ENCODE data around the gene LGR4.

Gene LGR4

GRCh38 chr11:27402450-27402849 is 70.1 kb downstream of the LGR4 start:
- no peaks in the 10 kb centered on the region for H3K9me3 ChIP-seq (ENCODE audit: control insufficient read depth, insufficient read depth, low read length)
- 0 out of 2 replicates have a peak, but pooled peaks cover 3% of the 10 kb centered on the region for H3K4me1 ChIP-seq (ENCODE audit: insufficient read depth, low read length)
- H3K36me3 ChIP-seq (ENCODE audit: insufficient read depth, low read length) = 0 out of 2 replicates have a peak, but pooled peaks cover 2% of the 10 kb centered on the region
- H3K9ac ChIP-seq (ENCODE audit: low read depth, low read length) = no peak overlapping the region

GRCh38 chr11:27401833-27402316 is 70.7 kb downstream of the LGR4 start:
- Histone ChIP-seq H3K36me3 (ENCODE audit: insufficient read depth, low read length) (no peaks in the 10 kb centered on the region), H3K9me3 (ENCODE audit: control insufficient read depth, insufficient read depth, low read length) (no peaks in the 10 kb centered on the region), H3K4me1 (ENCODE audit: insufficient read depth, low read length) (0 out of 2 replicates have a peak, but pooled peaks cover 5% of the 10 kb centered on the region), H3K9ac (ENCODE audit: low read depth, low read length) (no peak overlapping the region)

- H3K36me3 ChIP-seq (ENCODE audit: insufficient read depth, low read length) = no peaks in the 10 kb centered on the region
- no peaks in the 10 kb centered on the region for H3K9me3 ChIP-seq (ENCODE audit: control insufficient read depth, insufficient read depth, low read length)
- H3K4me1 ChIP-seq (ENCODE audit: insufficient read depth, low read length) = peaks cover 5% of the 10 kb centered on the region; the same call in 1 of the 2 replicates
- H3K9ac ChIP-seq (ENCODE audit: low read depth, low read length) = no peak overlapping the region
These were observed 71.2 kb downstream of the LGR4 start for GRCh38 chr11:27401280-27401832.

GRCh38 chr11:27398400-27398770 is 74.2 kb downstream of the LGR4 start:
- no peak overlapping the region for H3K9ac ChIP-seq (ENCODE audit: low read depth, low read length)
- H3K9me3 ChIP-seq (ENCODE audit: control insufficient read depth, insufficient read depth, low read length) = no peaks in the 10 kb centered on the region
- no peaks in the 10 kb centered on the region for H3K36me3 ChIP-seq (ENCODE audit: insufficient read depth, low read length)
- peaks cover 19% of the 10 kb centered on the region for H3K4me1 ChIP-seq (ENCODE audit: insufficient read depth, low read length)

- no peaks in the 10 kb centered on the region for H3K9me3 ChIP-seq (ENCODE audit: control insufficient read depth, insufficient read depth, low read length)
- peaks cover 23% of the 10 kb centered on the region for H3K4me1 ChIP-seq (ENCODE audit: insufficient read depth, low read length)
- H3K9ac ChIP-seq (ENCODE audit: low read depth, low read length) = no peak overlapping the region
- H3K36me3 ChIP-seq (ENCODE audit: insufficient read depth, low read length) = no peaks in the 10 kb centered on the region
These were observed 74.8 kb downstream of the LGR4 start for GRCh38 chr11:27397624-27398399.

GRCh38 chr11:27396259-27396839 is 76.2 kb downstream of the LGR4 start:
- Histone ChIP-seq H3K36me3 (ENCODE audit: insufficient read depth, low read length) (no peaks in the 10 kb centered on the region), H3K9me3 (ENCODE audit: control insufficient read depth, insufficient read depth, low read length) (no peaks in the 10 kb centered on the region), H3K9ac (ENCODE audit: low read depth, low read length) (no peak overlapping the region), H3K4me1 (ENCODE audit: insufficient read depth, low read length) (peaks cover 29% of the 10 kb centered on the region)

GRCh38 chr11:27395556-27396258 is 76.9 kb downstream of the LGR4 start:
- Histone ChIP-seq H3K9me3 (ENCODE audit: control insufficient read depth, insufficient read depth, low read length) (no peaks in the 10 kb centered on the region), H3K36me3 (ENCODE audit: insufficient read depth, low read length) (no peaks in the 10 kb centered on the region), H3K4me1 (ENCODE audit: insufficient read depth, low read length) (peaks cover 34% of the 10 kb centered on the region), H3K9ac (ENCODE audit: low read depth, low read length) (no peak overlapping the region)

GRCh38 chr11:27394781-27395228 is 77.8 kb downstream of the LGR4 start:
- H3K36me3 ChIP-seq (ENCODE audit: insufficient read depth, low read length) = no peaks in the 10 kb centered on the region
- no peak overlapping the region for H3K9ac ChIP-seq (ENCODE audit: low read depth, low read length)
- peaks cover 42% of the 10 kb centered on the region for H3K4me1 ChIP-seq (ENCODE audit: insufficient read depth, low read length)
- H3K9me3 ChIP-seq (ENCODE audit: control insufficient read depth, insufficient read depth, low read length) = no peaks in the 10 kb centered on the region

GRCh38 chr11:27392278-27393114 is 80.1 kb downstream of the LGR4 start:
- no peaks in the 10 kb centered on the region for H3K9me3 ChIP-seq (ENCODE audit: control insufficient read depth, insufficient read depth, low read length)
- H3K9ac ChIP-seq (ENCODE audit: low read depth, low read length) = no peak overlapping the region
- peaks cover 52% of the 10 kb centered on the region for H3K4me1 ChIP-seq (ENCODE audit: insufficient read depth, low read length)
- H3K36me3 ChIP-seq (ENCODE audit: insufficient read depth, low read length) = no peaks in the 10 kb centered on the region

- peaks cover 53% of the 10 kb centered on the region for H3K4me1 ChIP-seq (ENCODE audit: insufficient read depth, low read length)
These were observed 81.1 kb downstream of the LGR4 start for GRCh38 chr11:27391331-27392015.

GRCh38 chr11:27390318-27391295 is 82.0 kb downstream of the LGR4 start:
- no peaks in the 10 kb centered on the region for H3K9me3 ChIP-seq (ENCODE audit: control insufficient read depth, insufficient read depth, low read length)
- peaks cover 49% of the 10 kb centered on the region for H3K4me1 ChIP-seq (ENCODE audit: insufficient read depth, low read length)
- no peak overlapping the region for H3K9ac ChIP-seq (ENCODE audit: low read depth, low read length)
- H3K36me3 ChIP-seq (ENCODE audit: insufficient read depth, low read length) = no peaks in the 10 kb centered on the region

More at GRCh38 chr11:27391331-27392015, 81.1 kb downstream of the LGR4 start:
- no peaks in the 10 kb centered on the region for H3K9me3 ChIP-seq (ENCODE audit: control insufficient read depth, insufficient read depth, low read length)
- no peak overlapping the region for H3K9ac ChIP-seq (ENCODE audit: low read depth, low read length)
- H3K36me3 ChIP-seq (ENCODE audit: insufficient read depth, low read length) = no peaks in the 10 kb centered on the region

- Histone ChIP-seq H3K9me3 (ENCODE audit: control insufficient read depth, insufficient read depth, low read length) (no peaks in the 10 kb centered on the region), H3K9ac (ENCODE audit: low read depth, low read length) (no peak overlapping the region), H3K36me3 (ENCODE audit: insufficient read depth, low read length) (peaks cover 6% of the 10 kb centered on the region; the same call in 1 of the 2 replicates), H3K4me1 (ENCODE audit: insufficient read depth, low read length) (peaks cover 39% of the 10 kb centered on the region)
These were observed 83.7 kb downstream of the LGR4 start for GRCh38 chr11:27388869-27389268.
